Stimulated activated CD4-positive, alpha-beta T cell treated with anti-CD3 and anti-CD28 coated beads, Interleukin-1b, Interleukin-23, amount 100 ng/mL, for 24 hours (primary cell): ENCODE measurements around the gene CERS5.
"Not testable (repeated sequence)": the region's sequence is repeated elsewhere in the genome, so short reads cannot be mapped to it uniquely, and the experiment has no call there.

ENCODE experiments used
- DNase-seq, 4 experiments: peaks; one replicate each; pipeline ENCODE4 v3.0.0-alpha.2; 2020; ENCODE audit warnings: low read depth in 4 of 4, low spot score in 1 of 4

CERS5 gene

GRCh38 chr12:50187084-50187900 is 20.1 kb upstream of the CERS5 start:
- DNase-seq, result peak in 2 of 4 experiments; percentile 21 to 25

- no peak for DNase-seq
These were observed 19.5 kb upstream of the CERS5 start for GRCh38 chr12:50186681-50187080.

GRCh38 chr12:50185970-50186663 is 18.9 kb upstream of the CERS5 start:
- DNase-seq, result no peak

GRCh38 chr12:50185301-50185895 is 18.2 kb upstream of the CERS5 start:
- no peak for DNase-seq

- no peak for DNase-seq
These were observed 17.1 kb upstream of the CERS5 start for GRCh38 chr12:50184261-50184660.

- DNase-seq, result no peak
These were observed 15.3 kb upstream of the CERS5 start for GRCh38 chr12:50182461-50182860.

- no peak for DNase-seq
These were observed 14.5 kb upstream of the CERS5 start for GRCh38 chr12:50181691-50182090.

GRCh38 chr12:50175716-50176026 is 8.5 kb upstream of the CERS5 start:
- DNase-seq, result no peak

GRCh38 chr12:50174971-50175715 is 8.0 kb upstream of the CERS5 start:
- DNase-seq, result no peak

GRCh38 chr12:50166799-50167048 is 445 bp downstream of the CERS5 start:
- peak; percentile 23 to 61 (median 34) for DNase-seq

GRCh38 chr12:50164963-50165362 is 2.2 kb downstream of the CERS5 start:
- no peak for DNase-seq

GRCh38 chr12:50162230-50162629 is 4.9 kb downstream of the CERS5 start:
- DNase-seq, result no peak

GRCh38 chr12:50160643-50161042 is 6.5 kb downstream of the CERS5 start:
- DNase-seq, result no peak

GRCh38 chr12:50157259-50157658 is 9.9 kb downstream of the CERS5 start:
- DNase-seq, result no peak

- DNase-seq, result no peak
These were observed 10.5 kb downstream of the CERS5 start for GRCh38 chr12:50156641-50157040.

GRCh38 chr12:50154947-50155346 is 12.2 kb downstream of the CERS5 start:
- not testable (repeated sequence) for DNase-seq

- no peak for DNase-seq
These were observed 16.0 kb downstream of the CERS5 start for GRCh38 chr12:50151047-50151687.

GRCh38 chr12:50149311-50149710 is 17.9 kb downstream of the CERS5 start:
- no peak for DNase-seq

GRCh38 chr12:50148011-50148410 is 19.2 kb downstream of the CERS5 start:
- not testable (repeated sequence) for DNase-seq

- DNase-seq, result no peak
These were observed 19.9 kb downstream of the CERS5 start for GRCh38 chr12:50147281-50147680.

GRCh38 chr12:50145439-50145838 is 21.7 kb downstream of the CERS5 start:
- no peak for DNase-seq
